ENCODE measurements around the gene CBLN3. TPM values are rescaled to one million over a fixed set of nuclear protein-coding genes. Genes with fewer than 3 reads are reported as not detected.

CBLN3 gene
- total RNA-seq, 6 experiments from 2014 or later, result 3.3 to 5.0 (median 3.9) TPM

GRCh38 chr14:24417832-24418491, 11.5 kb downstream of the CBLN3 start:
- DNase-seq, result no peak
- H3K4me3 Mint-ChIP-seq, result no peak overlapping the region
- H3K27ac Mint-ChIP-seq, result no peak overlapping the region
- H3K9me3 Mint-ChIP-seq, result no peaks in the 10 kb centered on the region
- H3K36me3 Mint-ChIP-seq (ENCODE audit: low read depth), result no peaks in the 10 kb centered on the region
- H3K27me3 Mint-ChIP-seq (ENCODE audit: insufficient read depth), result peaks cover 8% of the 10 kb centered on the region
- no peak for TF ChIP-seq CTCF (IDR thresholded peaks at IDR 0.05)
- H3K4me1 Mint-ChIP-seq (ENCODE audit: low read depth), result no peaks in the 10 kb centered on the region

GRCh38 chr14:24416932-24417619, 12.4 kb downstream of the CBLN3 start:
- no peak overlapping the region for H3K27ac Mint-ChIP-seq
- TF ChIP-seq CTCF (IDR thresholded peaks at IDR 0.05), result no peak

GRCh38 chr14:24416254-24416931, 13.1 kb downstream of the CBLN3 start:
- no peaks in the 10 kb centered on the region for H3K36me3 Mint-ChIP-seq (ENCODE audit: low read depth)
- no peak overlapping the region for H3K27ac Mint-ChIP-seq
- no peaks in the 10 kb centered on the region for H3K4me1 Mint-ChIP-seq (ENCODE audit: low read depth)

More at GRCh38 chr14:24416932-24417619, 12.4 kb downstream of the CBLN3 start:
- no peak for DNase-seq
- Mint-ChIP-seq H3K4me1 (ENCODE audit: low read depth) (no peaks in the 10 kb centered on the region), H3K36me3 (ENCODE audit: low read depth) (no peaks in the 10 kb centered on the region), H3K9me3 (no peaks in the 10 kb centered on the region), H3K4me3 (no peak overlapping the region), H3K27me3 (ENCODE audit: insufficient read depth) (peaks cover 8% of the 10 kb centered on the region)

GRCh38 chr14:24415421-24416253, 13.8 kb downstream of the CBLN3 start:
- no peaks in the 10 kb centered on the region for H3K36me3 Mint-ChIP-seq (ENCODE audit: low read depth)
- no peaks in the 10 kb centered on the region for H3K9me3 Mint-ChIP-seq
- DNase-seq, result no peak
- peaks cover 10% of the 10 kb centered on the region for H3K27me3 Mint-ChIP-seq (ENCODE audit: insufficient read depth)
- no peak for TF ChIP-seq CTCF (IDR thresholded peaks at IDR 0.05)
- no peaks in the 10 kb centered on the region for H3K4me1 Mint-ChIP-seq (ENCODE audit: low read depth)
- no peak overlapping the region for H3K4me3 Mint-ChIP-seq
- H3K27ac Mint-ChIP-seq, result no peak overlapping the region

More at GRCh38 chr14:24416254-24416931, 13.1 kb downstream of the CBLN3 start:
- Mint-ChIP-seq H3K9me3 (no peaks in the 10 kb centered on the region), H3K27me3 (ENCODE audit: insufficient read depth) (peaks cover 8% of the 10 kb centered on the region), H3K4me3 (no peak overlapping the region)
- no peak for TF ChIP-seq CTCF (IDR thresholded peaks at IDR 0.05)
- no peak for DNase-seq

- Mint-ChIP-seq H3K9me3 (no peaks in the 10 kb centered on the region), H3K27me3 (ENCODE audit: insufficient read depth) (peaks cover 14% of the 10 kb centered on the region), H3K27ac (no peak overlapping the region), H3K36me3 (ENCODE audit: low read depth) (no peaks in the 10 kb centered on the region), H3K4me1 (ENCODE audit: low read depth) (no peaks in the 10 kb centered on the region), H3K4me3 (no peak overlapping the region)
- DNase-seq, result no peak
- TF ChIP-seq CTCF (IDR thresholded peaks at IDR 0.05), result no peak
These were observed 14.6 kb downstream of the CBLN3 start for GRCh38 chr14:24414732-24415420.
